Colonic mucosa (tissue), 4 donors: ENCODE data around the gene IL20. TPM values are rescaled to one million over a fixed set of nuclear protein-coding genes. Genes with fewer than 3 reads are reported as not detected.

ENCODE experiments used
- DNase-seq: peaks from one replicate; pipeline ENCODE4 v3.0.0-alpha.2; 2020
- H3K27ac ChIP-seq: fragments of 200-600 bp; one replicate; pipeline ENCODE4 v1.8.0; 2021
- H3K27me3 ChIP-seq: fragments of 200-600 bp; one replicate; pipeline ENCODE4 v1.8.0; 2021
- H3K36me3 ChIP-seq: fragments of 200-600 bp; one replicate; pipeline ENCODE4 v1.8.0; 2021
- H3K4me1 ChIP-seq: fragments of 200-600 bp; one replicate; pipeline ENCODE4 v1.8.0; 2021; ENCODE audit warnings: mild to moderate bottlenecking
- H3K4me3 ChIP-seq: fragments of 200-600 bp; one replicate; pipeline ENCODE4 v1.8.0; 2021
- H3K9ac ChIP-seq, 2 donors: one replicate each; pipeline ENCODE4 v1.7.0; 2013; ENCODE audit warnings: control low read depth in 2 of 2, low read depth in 2 of 2, low read length in 2 of 2
- H3K9me3 ChIP-seq: fragments of 200-600 bp; one replicate; pipeline ENCODE4 v1.8.0; 2021
- intact Hi-C: fragments of 100-400 bp; cut with DNase I; formaldehyde crosslinking; loops from one replicate; pipeline ENCODE4 v1.14.1; 2022
- total RNA-seq, 2 donors: library from RNA; stranded (reverse); fragmentation: NEBNext Ultra II Directional in 1 of 2; extraction: Animal tissue kit (Norgen Biotek cat#: 25700) in 1 of 2; gene quantifications; one replicate each; pipeline ENCODE4 v1.2.1, GENCODE V29; 2021
- TF ChIP-seq, protein P1 (sequence below): fragments of 200-600 bp; IDR thresholded peaks from one replicate; pipeline ENCODE4 v1.8.0; 2022; ENCODE audit warnings: antibody characterized with exemption, mild to moderate bottlenecking
- donor health status: healthy.
- donor health status: DM: no; HTN: no; CAD: no.
- donor health status: DM: no; HTN: no; CAD: no.

The IL20 gene
- total RNA-seq, 2 donors from 2014 or later: not detected

DNA sequence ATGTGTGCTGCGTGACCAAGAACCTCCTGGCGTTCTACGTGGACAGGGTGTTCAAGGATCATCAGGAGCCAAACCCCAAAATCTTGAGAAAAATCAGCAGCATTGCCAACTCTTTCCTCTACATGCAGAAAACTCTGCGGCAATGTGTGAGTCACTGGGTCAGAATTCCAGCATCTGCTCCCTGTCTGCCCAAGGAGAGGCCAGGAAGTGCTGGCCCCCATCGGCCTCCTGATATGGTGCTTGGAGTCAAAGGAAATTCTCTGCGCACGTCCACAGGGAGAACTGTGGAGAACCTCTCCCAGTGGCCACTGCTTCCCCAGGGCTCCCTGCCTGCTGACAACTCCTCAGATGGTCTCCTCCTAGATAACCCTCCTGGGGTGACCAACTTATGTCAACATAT is 25.6 kb upstream of the IL20 start:
- H3K9ac ChIP-seq: no peak overlapping the region
- no peaks in the 10 kb centered on the region for H3K27me3 ChIP-seq
- no peak for DNase-seq
- H3K27ac ChIP-seq: no peak overlapping the region
- no peak overlapping the region for H3K4me3 ChIP-seq
- H3K9me3 ChIP-seq: no peaks in the 10 kb centered on the region
- intact Hi-C loops: no loop called here
- H3K36me3 ChIP-seq: no peaks in the 10 kb centered on the region
- TF ChIP-seq, protein P1, sequence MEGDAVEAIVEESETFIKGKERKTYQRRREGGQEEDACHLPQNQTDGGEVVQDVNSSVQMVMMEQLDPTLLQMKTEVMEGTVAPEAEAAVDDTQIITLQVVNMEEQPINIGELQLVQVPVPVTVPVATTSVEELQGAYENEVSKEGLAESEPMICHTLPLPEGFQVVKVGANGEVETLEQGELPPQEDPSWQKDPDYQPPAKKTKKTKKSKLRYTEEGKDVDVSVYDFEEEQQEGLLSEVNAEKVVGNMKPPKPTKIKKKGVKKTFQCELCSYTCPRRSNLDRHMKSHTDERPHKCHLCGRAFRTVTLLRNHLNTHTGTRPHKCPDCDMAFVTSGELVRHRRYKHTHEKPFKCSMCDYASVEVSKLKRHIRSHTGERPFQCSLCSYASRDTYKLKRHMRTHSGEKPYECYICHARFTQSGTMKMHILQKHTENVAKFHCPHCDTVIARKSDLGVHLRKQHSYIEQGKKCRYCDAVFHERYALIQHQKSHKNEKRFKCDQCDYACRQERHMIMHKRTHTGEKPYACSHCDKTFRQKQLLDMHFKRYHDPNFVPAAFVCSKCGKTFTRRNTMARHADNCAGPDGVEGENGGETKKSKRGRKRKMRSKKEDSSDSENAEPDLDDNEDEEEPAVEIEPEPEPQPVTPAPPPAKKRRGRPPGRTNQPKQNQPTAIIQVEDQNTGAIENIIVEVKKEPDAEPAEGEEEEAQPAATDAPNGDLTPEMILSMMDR: no peak
- no peaks in the 10 kb centered on the region for H3K4me1 ChIP-seq

DNA sequence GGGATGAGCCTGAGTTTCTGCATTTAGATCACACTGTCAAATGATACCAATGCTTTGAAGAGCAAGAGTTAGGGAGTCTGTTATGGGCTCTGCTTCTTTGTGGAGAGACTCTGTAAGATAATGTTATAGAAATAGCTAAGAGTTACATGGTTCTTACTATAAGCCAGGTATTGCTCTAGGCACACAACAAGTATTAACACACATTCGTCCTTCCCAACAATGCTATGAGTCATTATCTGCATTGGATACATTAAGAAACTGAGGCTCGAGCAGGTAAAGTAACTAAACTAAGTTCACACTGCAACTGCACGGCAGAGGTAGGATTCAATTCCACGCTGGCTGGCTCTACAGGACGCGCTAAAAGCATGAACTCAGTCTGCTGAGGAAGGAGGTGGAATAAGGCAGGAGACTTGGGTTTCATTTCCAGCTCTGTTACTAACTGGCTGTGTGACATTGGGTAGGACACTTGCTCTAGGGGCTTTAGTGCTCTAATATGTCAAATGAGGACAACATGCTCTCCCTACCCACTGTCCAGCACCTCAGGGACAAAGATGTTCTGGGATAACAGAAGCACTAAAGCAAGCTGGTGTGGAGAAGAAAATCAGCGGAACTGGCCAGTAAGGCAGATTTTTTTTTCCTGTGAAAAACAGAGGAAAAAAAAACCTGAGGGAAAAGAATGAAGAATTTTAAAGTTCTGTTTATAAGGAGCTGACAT is 23.7 kb upstream of the IL20 start:
- Histone ChIP-seq H3K36me3 (no peaks in the 10 kb centered on the region), H3K9ac (no peak overlapping the region), H3K27me3 (no peaks in the 10 kb centered on the region), H3K4me3 (no peak overlapping the region), H3K4me1 (no peaks in the 10 kb centered on the region), H3K27ac (no peak overlapping the region), H3K9me3 (no peaks in the 10 kb centered on the region)
- intact Hi-C loops: no loop called here
- no peak for DNase-seq
- TF ChIP-seq, protein P1: no peak

DNA sequence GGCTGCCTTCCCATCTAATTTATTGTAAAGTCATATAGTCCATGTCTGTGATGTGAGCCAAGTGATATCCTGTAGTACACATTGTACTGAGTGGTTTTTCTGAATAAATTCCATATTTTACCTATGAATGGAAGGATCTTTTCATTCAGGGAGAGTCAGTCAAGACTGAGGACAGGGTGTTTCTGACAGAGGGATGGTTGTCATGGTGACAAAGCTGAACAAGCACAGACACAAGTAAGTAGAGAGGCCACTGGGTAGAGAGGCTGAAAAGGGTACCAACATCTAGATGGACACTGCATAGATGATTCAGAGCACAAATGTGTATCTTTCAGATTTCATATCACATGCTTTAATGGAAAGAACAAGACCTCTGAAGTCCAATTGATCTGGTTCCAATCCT is 22.6 kb upstream of the IL20 start:
- intact Hi-C loops: no loop called here
- Histone ChIP-seq H3K4me1 (no peaks in the 10 kb centered on the region), H3K9ac (no peak overlapping the region), H3K27me3 (no peaks in the 10 kb centered on the region), H3K9me3 (no peaks in the 10 kb centered on the region), H3K27ac (no peak overlapping the region), H3K4me3 (no peak overlapping the region), H3K36me3 (no peaks in the 10 kb centered on the region)
- DNase-seq: no peak
- TF ChIP-seq, protein P1: no peak

DNA sequence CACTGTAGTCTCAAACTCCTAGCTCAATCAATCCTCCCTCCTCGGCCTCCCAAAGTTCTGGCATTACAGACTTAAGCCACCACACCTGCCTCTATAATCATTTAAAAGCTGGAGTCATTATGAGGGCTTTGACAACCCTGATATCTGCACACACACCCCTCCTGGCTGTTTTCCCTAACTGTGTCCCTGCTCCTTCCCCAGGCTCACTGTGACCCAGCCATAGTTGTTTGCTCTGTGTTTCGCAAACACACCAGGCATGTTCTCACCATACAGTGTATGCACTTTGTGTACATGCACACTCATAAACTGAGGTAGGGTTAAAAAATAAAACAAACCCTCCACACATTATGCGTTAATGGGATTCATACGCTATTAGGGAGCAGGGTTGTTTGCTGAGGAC is 21.8 kb upstream of the IL20 start:
- Histone ChIP-seq H3K36me3 (no peaks in the 10 kb centered on the region), H3K9ac (no peak overlapping the region), H3K27me3 (no peaks in the 10 kb centered on the region), H3K4me1 (no peaks in the 10 kb centered on the region), H3K9me3 (no peaks in the 10 kb centered on the region), H3K4me3 (no peak overlapping the region), H3K27ac (no peak overlapping the region)
- TF ChIP-seq, protein P1: no peak
- no peak for DNase-seq
- intact Hi-C loops: no loop called here

DNA sequence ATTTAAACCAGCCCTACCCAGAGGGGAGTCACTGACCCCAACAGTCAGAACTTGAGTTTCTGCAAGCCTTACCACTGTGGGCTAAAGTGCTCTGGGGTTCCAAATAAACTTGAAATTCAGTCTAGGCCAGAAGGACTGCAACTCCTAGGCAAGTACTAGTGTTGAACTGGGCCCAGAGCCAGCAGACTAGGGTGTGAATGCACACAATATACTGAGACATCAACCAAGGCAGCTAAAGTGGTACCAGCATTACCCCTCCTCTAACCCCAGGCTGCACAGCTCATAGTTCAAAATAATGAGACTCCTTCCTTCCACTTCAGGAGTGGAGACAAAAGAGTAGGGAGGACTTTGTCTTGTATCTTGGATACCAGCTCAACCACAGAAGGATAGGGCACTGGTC is 18.9 kb upstream of the IL20 start:
- H3K27me3 ChIP-seq: no peaks in the 10 kb centered on the region
- no peak overlapping the region for H3K9ac ChIP-seq
- TF ChIP-seq, protein P1: no peak
- intact Hi-C loops: no loop called here
- no peak overlapping the region for H3K27ac ChIP-seq
- H3K4me1 ChIP-seq: no peaks in the 10 kb centered on the region
- no peaks in the 10 kb centered on the region for H3K9me3 ChIP-seq
- no peak for DNase-seq
- no peaks in the 10 kb centered on the region for H3K36me3 ChIP-seq
- no peak overlapping the region for H3K4me3 ChIP-seq
